ENCODE measurements around the gene MEF2A. TPM values are rescaled to one million over a fixed set of nuclear protein-coding genes. Genes with fewer than 3 reads are reported as not detected.

MEF2A gene
- polyA plus RNA-seq, 10 donors: 42.6 to 63.7 (median 53.7) TPM

DNA sequence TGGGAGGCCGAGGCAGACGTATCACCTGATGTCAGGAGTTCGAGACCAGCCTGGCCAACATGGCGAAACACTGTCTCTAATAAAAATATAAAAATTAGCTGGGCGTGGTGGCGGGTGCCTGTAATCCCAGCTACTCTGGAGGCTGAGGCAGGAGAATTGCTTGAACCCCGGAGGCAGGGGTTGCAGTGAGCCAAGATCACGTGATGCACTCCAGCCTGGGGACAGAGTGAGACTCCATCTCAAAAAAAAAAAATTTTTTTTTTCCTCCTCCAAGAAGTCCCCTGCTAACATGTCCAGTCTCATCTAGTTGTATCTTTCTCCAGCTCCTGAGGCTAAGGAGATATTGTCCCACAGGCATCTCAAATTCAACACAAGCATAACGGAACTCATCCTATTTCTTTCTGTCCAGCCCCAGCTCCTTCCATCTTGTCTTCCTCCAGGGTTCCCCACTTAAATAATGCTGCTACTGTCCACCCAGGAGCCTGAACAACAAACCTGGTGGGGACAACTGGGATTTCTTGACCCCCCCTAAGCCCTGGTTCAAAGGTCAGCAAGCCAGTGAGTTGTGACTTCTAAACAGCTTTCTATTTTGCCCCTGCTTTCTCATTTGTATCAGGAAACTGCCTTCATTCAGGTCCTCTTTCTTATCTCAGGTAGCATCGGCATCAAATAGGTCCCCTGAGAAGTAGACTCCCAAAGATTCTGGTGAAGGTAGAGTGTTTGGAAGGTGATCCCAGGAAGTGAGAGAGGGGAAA lies 4.1 kb upstream of the MEF2A start:
- no peak for DNase-seq

DNA sequence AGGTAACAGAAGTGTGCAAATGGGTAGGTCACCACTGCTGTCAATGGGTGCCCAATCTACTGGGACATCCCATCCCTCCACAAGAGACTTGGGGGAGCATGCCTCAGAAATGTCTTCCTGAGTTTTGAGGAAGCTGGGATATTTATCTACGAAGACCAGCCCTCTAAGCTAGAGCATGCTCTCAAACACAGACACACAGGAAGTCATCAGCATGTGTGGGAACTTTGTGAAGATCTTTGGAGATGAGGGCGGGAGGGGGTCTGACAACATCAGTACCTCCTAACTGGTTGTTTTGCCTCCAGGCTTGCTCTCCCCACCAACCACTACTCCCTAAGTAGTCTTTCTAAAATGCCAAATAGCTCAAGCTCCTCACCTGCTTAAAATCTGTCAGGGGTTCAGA lies 3.5 kb upstream of the MEF2A start:
- DNase-seq: no peak

DNA sequence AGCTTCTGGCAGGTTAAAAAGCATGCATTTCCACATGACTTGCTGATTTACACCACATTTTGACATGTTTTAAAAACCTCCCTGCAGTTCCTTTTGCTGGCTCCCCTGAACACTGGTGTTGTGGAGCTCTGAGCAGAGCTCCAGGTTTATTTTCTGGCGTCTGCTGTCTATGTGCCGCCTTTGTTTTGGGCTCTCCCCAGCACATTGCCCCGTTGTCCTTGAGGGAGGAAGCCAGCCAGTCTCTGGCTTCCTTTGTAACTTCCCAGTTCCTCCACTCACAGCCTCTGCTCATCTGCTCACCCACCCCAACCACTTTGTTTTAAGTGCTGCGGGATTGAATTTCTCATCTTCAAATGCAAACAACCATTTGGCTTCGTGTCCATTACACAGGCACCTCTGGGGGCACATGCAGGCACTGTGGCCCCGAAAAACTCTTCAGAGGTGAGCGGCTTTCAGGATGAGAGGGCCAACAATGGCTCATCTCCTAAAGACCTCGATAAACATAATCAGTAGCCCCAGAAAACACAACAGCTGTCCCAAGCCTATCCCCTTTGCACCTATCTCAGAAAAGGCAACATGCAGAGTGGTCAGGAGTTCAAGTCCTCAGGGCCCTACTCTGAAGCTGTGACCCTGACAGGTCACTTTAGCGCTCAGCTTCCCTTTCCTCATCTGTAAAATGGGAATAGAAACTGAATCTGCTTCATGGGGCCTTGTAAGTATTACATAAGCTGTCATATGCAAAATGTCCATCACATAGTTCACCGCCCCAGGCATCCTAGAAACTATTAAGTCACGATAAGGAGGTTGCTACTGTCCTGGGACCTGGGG lies 1.3 kb upstream of the MEF2A start:
- peak; percentile 29 to 82 (median 55) for DNase-seq

DNA sequence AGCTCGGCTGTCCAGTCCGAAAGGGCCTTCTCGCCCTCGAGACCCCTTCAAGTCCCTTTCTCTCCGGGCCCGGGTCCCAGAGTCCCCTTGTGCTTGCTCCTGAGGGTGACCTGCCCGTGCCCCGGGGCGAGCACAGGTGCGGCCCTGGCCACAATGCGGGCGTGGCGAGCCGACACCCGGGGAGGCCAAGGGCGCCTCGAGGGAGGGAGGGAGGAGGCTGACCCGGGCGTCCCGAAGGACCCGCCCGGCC lies 810 bp upstream of the MEF2A start:
- DNase-seq: peak in 1 of 3 donors; percentile 81

DNA sequence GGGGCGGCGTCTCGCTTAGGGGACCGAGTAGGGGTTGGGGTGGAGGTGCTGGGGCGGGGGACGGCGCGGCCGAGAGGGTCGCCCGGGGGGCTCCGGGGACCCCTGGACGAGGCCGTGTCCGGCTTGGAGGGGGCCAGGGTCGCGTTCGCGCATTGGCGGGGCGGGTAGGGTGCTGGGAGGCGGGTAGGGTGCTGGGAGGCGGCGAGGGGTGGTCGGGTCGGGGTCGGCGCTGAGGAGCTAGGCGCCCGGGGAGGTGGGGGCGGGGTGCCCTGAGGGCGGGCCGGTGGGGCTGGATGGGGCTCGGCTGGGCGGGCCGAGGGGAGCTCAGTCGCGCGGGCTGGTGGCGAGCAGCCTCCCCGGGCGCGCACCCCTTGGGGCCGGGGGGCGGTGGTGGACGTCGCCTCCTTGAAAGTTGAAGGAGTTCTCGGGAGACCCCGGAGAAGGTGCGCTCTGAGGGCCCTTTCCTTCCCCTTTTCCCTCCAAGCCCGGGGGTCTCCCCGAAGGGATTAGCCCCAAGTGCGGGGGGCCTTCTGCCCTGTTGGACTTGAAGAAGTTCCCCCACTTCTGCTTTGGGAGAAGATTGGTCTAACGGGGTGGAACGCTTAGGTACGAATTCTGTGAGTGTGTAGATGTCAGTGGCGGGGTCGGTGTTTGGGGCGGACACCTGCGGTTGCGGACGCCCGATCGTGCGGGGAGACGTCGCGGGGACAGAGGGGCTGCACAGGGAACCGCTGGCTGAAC lies 543 bp downstream of the MEF2A start:
- peak; percentile 15 to 78 (median 43) for DNase-seq

DNA sequence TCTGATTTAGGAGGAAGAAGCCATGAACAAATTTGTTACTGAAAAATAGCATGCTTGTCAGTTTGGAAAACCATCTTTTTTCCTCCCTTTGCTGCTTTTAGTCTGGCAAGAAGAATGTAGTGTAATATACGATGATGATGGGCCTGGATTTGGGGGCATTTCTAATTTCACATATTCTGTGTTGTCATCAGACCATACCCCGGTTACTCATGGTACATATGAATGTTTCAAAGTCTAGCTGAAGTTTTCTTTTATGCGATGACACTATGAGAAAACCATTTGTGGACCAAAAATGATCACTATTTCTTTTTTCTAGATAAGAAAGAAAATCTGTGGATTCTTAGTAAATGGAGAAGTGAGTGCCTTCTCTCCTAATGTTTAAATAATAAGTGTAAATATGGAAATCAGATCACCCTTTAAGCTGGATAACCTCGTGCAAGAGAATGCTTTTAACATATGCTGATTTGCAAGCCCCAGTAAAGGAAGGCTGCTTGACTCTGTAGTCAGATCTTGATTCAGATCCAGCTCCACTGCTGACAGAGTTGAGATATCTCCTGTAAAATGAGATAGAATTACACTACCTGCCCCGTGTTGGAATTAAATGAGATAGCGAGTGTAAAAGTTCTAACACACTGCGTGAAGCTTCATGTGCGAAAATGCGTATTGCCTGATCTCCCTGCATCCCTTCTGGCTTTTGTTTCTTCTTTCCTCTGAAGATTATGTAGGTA lies 3.0 kb downstream of the MEF2A start:
- peak in 1 of 3 donors; percentile 38 for DNase-seq

DNA sequence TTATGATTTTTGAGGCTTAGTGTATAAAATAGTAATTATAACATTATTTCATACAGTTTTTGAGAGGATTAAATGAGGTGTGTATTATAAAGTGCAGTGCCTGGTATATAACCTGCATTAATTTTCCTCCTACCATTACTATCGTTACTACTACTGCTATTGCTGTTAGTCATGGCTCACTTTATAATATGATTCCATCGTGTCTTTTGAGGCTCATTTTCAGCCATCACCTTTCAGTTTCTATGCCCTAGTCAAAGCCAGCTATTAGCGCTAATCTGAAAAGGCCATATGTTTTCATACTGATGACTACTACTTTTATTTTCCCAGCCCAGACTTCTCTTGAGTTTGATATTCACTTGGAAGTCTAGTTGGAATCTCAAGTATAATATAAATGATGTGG lies 5.5 kb downstream of the MEF2A start:
- DNase-seq: no peak

DNA sequence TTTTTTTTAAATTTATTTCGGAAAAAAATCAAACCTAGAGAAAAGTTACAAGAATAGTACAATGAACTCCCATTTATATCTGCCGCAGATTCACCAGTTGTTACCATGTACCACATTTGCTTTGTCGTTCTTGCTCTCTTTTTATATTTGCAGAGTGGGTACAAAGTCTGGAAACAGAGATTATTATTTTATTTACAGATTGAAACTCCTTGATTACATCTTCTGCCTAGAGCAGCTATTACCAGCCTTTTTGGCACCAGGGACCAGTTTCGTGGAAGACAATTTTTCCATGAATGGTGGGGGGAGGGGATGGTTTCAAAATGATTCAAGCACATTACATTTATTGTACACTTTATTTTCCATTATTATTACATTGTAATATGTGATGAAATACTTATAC lies 8.3 kb downstream of the MEF2A start:
- DNase-seq: no peak

DNA sequence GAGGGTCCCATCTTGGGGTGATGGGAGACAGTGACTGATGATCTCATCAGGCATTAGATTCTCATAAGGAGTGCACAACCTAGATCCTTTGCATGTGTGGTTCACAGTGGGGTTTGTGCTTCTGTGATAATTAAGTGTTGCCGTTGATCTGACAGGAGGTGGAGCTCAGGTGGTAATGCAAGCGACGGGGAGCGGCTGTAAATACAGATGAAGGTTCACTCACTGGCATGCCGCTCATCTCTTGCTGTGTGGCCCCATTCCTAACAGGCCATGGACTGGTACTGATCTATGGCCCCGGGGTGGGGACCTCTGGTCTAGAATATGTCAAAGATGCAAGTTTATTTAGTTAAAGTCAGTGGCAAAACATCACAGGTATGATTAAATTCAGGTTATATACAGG lies 8.7 kb downstream of the MEF2A start:
- no peak for DNase-seq

DNA sequence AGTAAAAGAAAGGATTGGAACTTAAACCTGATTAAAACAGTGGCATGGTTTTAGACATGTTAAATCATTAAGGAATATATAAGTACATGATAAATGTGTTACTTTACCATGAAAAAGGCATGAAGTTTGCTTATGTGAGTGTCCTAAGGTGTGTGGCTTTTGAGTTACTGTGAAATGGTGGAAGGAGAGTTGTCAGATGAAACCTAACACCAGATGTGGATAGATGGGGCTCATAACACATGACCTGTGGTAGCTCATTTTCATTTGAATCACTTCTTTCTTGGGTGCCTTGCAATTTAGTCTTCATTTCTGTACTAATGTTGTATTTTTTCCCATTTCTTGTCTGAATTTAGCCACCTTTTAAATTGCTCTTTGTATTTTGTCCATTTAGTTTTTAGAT lies 13.0 kb downstream of the MEF2A start:
- DNase-seq: no peak

DNA sequence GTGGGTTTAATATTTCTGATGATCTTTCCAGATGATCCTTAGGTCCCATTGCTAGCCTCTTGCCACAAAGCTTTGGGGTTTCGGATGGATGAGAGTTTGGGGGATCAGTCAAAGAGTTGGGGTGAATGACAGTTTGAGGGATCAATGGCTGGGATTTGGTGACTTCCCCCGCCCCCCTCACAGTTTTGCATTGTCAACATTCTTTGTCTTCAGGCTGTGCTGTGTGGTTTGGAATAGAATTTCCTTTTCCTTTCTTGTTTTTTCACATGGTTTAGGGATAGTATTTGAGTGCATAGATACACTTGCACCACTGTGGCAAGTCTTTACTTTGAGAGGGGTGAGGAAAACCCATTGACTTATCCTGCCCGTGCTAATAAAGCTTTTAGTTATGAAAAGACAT lies 14.3 kb downstream of the MEF2A start:
- no peak for DNase-seq

DNA sequence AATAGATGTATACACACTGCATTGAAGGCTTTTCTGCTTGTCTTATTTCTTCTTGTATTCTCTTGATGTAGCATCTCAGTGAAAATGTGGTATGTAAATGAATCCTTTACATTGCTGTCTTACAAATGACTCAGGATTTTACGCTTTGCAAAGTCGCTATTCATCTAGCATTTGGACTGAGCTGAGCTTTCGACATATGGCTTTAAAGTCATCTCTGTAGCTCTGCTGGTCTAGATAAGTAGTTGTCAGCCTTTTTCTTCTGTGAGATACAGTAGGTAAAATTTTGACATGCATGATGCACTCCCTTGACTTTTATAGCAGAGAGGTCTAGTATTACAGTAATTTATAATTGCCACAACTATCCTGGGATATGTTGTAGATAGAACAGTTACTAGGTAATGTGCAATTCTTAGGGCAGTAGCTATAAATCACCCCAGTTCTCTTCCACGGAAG lies 16.8 kb downstream of the MEF2A start:
- no peak for DNase-seq

DNA sequence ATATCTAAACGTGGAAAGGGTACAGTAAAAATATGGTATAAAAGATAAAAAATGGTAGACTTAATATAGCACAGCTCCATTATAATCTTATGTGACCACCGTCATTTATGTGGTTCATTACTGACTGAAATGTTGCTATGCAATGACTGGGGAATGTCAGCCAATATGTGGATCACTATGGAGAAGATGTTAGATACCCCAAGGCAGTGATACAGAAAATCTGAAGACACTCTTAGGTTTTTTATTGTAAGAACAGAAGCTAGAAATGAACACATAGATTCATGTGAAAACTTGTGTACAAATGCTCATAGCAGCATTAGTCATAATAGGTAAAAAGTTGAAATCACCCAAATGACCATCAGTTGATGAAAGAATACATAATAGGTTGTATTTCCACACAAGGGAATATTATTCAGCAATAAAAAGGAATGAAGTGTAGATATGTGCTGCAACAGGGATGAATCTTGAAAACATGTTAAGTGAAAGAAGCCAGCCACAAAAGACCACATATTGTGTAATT lies 18.4 kb downstream of the MEF2A start:
- DNase-seq: no peak

DNA sequence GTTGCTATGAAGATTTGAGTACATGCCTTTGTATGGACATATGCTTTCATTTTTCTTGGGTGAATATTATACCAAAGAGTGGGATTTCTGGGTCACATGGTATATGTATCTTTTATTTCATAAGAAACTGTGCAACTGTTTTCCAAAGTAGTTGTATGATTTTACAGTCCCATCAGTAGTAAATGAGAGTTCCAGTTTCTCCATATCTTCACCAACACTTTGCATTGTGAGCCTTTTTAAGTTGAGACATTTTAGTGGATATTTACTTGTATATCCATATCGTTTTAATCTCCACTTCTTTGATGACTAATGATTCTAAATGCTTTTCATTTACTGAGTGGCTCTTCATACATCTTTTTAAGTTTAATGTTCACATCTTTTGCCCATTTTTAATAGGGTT lies 20.3 kb downstream of the MEF2A start:
- no peak for DNase-seq

DNA sequence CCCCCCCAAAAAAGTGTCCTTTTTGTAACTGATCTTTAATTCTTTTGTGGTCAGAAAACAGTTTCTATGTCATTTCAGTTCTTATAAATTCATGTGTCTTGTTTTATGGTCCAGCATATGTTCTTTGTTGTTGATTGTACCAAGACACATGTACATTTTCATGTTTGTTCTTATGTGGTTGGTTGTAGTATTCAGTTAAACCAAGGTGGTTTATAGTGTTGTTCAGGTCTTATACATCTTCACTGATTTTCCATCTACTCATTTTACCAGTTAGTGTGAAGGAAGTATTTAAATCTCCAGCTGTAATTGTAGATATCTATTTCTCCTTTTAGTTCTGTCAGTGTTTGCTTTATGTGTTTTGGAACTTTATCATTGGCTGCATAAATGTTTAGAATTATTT lies 24.0 kb downstream of the MEF2A start:
- no peak for DNase-seq

DNA sequence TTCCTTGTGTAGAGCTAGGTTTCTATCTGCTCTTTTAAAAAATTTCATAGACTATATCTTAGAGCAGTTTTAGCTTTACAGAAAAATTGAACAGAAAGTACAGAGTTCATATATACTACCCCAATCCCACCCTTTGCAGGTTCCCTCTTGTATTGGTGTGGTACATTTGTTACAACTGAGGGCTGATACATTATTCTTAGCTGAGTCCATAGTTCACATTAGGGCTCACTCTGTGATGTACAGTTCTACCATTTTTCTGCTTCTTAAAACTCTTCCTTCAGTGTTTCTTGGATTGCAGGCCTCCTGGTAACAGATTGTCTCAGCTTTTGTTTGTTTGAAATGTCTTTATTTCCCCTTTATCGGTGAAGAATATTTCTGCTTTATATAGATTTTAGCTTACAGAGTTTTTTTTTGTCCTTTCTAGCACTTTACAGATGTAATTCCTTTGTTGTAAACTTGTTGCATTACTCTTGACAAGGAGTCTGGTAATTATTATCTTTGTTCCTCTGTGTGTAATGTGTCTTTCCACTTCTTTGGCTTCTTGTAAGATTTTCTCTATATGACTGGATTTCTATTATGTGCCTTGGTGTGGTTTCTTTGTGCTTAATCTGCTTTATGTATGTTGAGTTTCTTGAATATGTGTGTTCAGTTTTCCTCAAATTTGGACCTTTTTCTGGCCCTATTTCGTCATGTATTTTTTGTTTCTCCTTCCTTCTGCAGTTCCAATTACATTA lies 25.3 kb downstream of the MEF2A start:
- no peak for DNase-seq

DNA sequence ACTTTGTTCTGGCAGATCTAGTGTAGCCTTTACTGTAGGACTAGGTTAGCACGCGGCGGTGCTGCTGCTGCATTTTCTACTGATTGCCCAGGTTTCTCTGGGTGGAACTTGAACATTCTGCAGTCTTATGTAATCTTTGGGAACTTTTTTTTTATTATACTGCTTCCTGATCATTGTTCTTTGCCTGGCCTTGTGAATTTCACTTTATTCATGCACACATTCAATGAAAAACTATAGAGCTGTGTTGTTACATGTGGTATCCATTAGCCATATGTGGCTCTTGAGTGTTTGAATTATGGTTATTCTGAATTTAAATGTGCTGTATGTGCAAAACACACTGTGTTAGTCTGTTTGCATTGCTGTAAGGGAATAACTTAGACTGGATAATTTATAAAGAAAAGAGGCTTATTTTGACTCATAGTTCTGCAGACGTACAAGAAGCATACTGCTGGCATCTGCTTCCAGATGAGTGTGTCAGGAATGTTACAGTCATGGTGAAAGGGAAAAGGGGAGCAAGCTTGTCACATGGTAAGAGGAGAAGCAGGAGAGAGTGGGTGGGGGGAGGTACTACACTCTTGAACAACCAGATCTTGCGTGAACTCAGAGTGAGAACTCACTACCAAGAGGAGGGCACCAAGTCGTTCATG lies 26.5 kb downstream of the MEF2A start:
- peak in 1 of 3 donors; percentile 49 for DNase-seq

DNA sequence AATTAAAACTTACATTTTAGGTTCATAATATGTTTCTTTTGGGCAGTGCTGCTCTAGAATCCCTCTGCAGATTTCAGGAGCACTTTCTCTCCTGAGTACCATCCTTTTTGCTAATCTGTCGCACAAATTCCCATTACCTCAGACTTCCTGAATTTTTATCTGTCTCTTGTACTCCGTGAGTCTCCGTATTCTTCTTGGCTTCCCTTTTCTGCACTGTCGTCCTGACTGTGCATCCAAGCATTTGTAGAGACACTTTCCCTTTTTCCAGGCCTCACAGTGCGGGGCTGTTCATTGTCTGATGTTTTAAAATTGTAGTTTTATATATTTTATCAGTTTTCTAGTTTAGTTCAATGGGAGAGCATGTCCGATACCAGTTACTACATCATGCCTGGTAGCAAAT lies 27.3 kb downstream of the MEF2A start:
- no peak for DNase-seq

DNA sequence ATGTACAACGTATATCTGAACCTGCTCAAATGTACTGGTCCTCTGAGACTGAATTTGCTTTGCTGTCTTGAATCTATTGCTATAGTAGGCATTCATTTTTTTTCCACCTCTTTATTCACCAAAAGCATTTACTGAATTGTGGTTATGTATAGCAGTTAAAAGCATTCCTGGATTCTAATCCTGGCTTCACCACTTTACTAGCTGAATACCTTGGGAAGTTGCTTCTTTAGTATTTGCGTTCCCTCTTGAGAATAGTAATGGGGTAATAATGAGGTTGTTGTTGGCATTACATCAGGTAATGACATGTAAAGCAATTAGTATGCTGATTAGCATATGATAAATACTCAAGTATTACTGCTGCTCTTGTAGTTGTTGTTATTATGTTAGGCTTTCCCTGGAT lies 29.1 kb downstream of the MEF2A start:
- no peak for DNase-seq

DNA sequence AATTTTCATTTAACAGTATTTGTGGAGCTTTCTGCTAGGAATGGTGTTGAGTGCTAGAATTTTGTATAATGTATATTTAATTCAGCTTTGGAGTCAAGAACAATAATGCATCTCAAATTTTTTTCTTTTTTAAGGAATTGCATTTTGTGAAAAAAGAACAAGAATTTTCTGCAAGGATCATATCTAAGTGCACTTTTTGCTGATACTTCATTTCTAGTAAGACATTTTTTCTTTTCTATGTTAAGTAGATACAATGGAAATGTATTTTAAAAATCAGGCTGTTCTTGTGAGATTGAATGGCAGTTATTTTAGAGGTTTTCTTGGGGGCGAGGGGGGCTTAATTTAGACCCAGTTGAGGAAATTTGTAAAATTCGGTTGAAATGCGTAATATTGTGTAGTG lies 32.5 kb downstream of the MEF2A start:
- DNase-seq: no peak

DNA sequence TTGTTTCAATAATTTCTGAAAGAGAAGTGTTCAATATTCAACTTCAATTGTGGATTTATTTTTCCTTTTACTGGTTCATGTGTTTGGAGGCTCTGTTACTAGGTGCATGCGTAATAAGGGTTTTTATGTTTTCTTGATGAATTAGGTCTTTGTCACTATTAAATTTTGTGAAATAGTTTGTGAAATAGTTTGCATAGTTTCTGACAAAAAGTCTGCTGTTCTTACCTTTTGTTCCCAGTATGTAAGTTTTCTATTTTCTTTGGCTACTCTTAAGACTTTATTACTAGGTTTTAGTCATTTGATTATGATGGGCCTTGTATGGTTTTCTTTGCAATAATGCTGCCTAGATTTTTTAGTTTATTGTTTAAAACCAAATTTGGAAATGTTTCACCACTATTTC lies 38.0 kb downstream of the MEF2A start:
- DNase-seq: no peak
